IMR-90 (cell line): ENCODE data around the gene SPINT1. TPM values are rescaled to one million over a fixed set of nuclear protein-coding genes. Genes with fewer than 3 reads are reported as not detected.

ENCODE experiments used
- ATAC-seq: fragments of 200-7000 bp; cut with Tn5 transposase; 2 replicates; pipeline ENCODE4 v1.9.1; 2020; ENCODE audit warnings: low read depth, mild to moderate bottlenecking, moderate library complexity
- BruUV-seq: library from RNA; stranded (reverse); fragments of 400-500 nt; replicated peaks from 2 replicates; lab custom pipeline; 2021; lab: Mats Ljungman, UMichigan
- CTCF ChIA-PET: fragments of 300-600 bp; formaldehyde crosslinking; extraction: SDS; loops from one replicate; lab custom pipeline; 2021; ENCODE audit warnings: antibody characterized with exemption; lab: Yijun Ruan, JAX
- POLR2A ChIA-PET: fragments of 300-600 bp; sonication (Branson Sonifier 250); formaldehyde crosslinking; loops from one replicate; lab custom pipeline; 2022; ENCODE audit warnings: antibody characterized with exemption; ENCODE audit not compliant: unreplicated experiment; lab: Charles Lee
- DNase-seq: peaks from one replicate; pipeline ENCODE4 v3.0.0; 2013
- H2AFZ ChIP-seq: replicated peaks from 2 replicates; pipeline ENCODE3; 2013; ENCODE audit warnings: low read length, mild to moderate bottlenecking; ENCODE audit not compliant: poor library complexity
- H2AK5ac ChIP-seq: 2 replicates; pipeline ENCODE4 v1.6.1; 2013; ENCODE audit warnings: low read depth, low read length, inconsistent platforms
- H2AK9ac ChIP-seq: replicated peaks from 2 replicates; pipeline ENCODE3; 2013; ENCODE audit warnings: mild to moderate bottlenecking, low read depth, low read length, moderate library complexity; ENCODE audit not compliant: poor library complexity
- H2BK120ac ChIP-seq: 2 replicates; pipeline ENCODE4 v1.6.1; 2013; ENCODE audit warnings: low read depth, low read length, inconsistent platforms
- H2BK15ac ChIP-seq: 3 replicates; pipeline ENCODE4 v1.6.1; 2013; ENCODE audit warnings: low read depth, low read length, inconsistent platforms
- H2BK20ac ChIP-seq: 2 replicates; pipeline ENCODE4 v1.6.1; 2013; ENCODE audit warnings: low read depth, mild to moderate bottlenecking, inconsistent platforms, low read length, moderate library complexity
- H2BK5ac ChIP-seq: 2 replicates; pipeline ENCODE4 v1.6.1; 2013; ENCODE audit warnings: mild to moderate bottlenecking, low read depth, low read length, inconsistent platforms; ENCODE audit not compliant: poor library complexity, severe bottlenecking
- H3K14ac ChIP-seq: replicated peaks from 2 replicates; pipeline ENCODE4 v1.6.1; 2013; ENCODE audit warnings: low read depth, low read length, inconsistent platforms
- H3K18ac ChIP-seq: 2 replicates; pipeline ENCODE4 v1.6.1; 2013; ENCODE audit warnings: low read depth, low read length, control low read depth
- H3K23ac ChIP-seq: 2 replicates; pipeline ENCODE4 v1.6.1; 2013; ENCODE audit warnings: low read depth, low read length, inconsistent platforms
- H3K27ac ChIP-seq: 2 replicates; pipeline ENCODE4 v1.5.1; 2013; ENCODE audit warnings: mild to moderate bottlenecking, control low read depth, low read length; ENCODE audit not compliant: insufficient read depth
- H3K27me3 ChIP-seq: 2 replicates; pipeline ENCODE4 v1.6.1; 2013; ENCODE audit warnings: low read length; ENCODE audit not compliant: control insufficient read depth, insufficient read depth
- H3K36me3 ChIP-seq: 2 replicates; pipeline ENCODE4 v1.6.1; 2013; ENCODE audit warnings: low read length, mixed read lengths; ENCODE audit not compliant: control insufficient read depth, insufficient read depth
- H3K4ac ChIP-seq: 2 replicates; pipeline ENCODE4 v1.6.1; 2013; ENCODE audit warnings: low read depth, low read length, inconsistent platforms
- H3K4me1 ChIP-seq: 2 replicates; pipeline ENCODE4 v1.6.1; 2013; ENCODE audit warnings: low read length, mixed read lengths; ENCODE audit not compliant: control insufficient read depth, insufficient read depth
- H3K4me2 ChIP-seq: 2 replicates; pipeline ENCODE4 v1.6.1; 2013; ENCODE audit warnings: low read depth, mild to moderate bottlenecking, control low read depth, low read length, moderate library complexity
- H3K4me3 ChIP-seq: 2 replicates; pipeline ENCODE4 v1.5.1; 2013; ENCODE audit warnings: low read depth, mild to moderate bottlenecking, control low read depth, low read length, moderate library complexity; ENCODE audit not compliant: insufficient read depth
- H3K56ac ChIP-seq: 2 replicates; pipeline ENCODE4 v1.6.1; 2013; ENCODE audit warnings: low read length, inconsistent platforms; ENCODE audit not compliant: insufficient read depth; ENCODE audit errors: extremely low read depth
- H3K79me1 ChIP-seq, 2 experiments: 2 replicates each; pipeline ENCODE4 v1.6.1; 2013; ENCODE audit warnings: low read length in 2 of 2, inconsistent platforms in 1 of 2, low read depth in 1 of 2
- H3K9ac ChIP-seq: 2 replicates; pipeline ENCODE4 v1.6.1; 2013; ENCODE audit warnings: low read depth, low read length, control low read depth
- H3K9me1 ChIP-seq: 2 replicates; pipeline ENCODE4 v1.6.1; 2013; ENCODE audit warnings: low read length, inconsistent platforms; ENCODE audit not compliant: insufficient read depth
- H3K9me3 ChIP-seq: 2 replicates; pipeline ENCODE4 v1.6.1; 2013; ENCODE audit warnings: low read length; ENCODE audit not compliant: control insufficient read depth, insufficient read depth
- H4K20me1 ChIP-seq: 2 replicates; pipeline ENCODE4 v1.6.1; 2013; ENCODE audit warnings: low read length, inconsistent platforms; ENCODE audit not compliant: insufficient read depth
- H4K5ac ChIP-seq: 2 replicates; pipeline ENCODE4 v1.6.1; 2013; ENCODE audit warnings: mild to moderate bottlenecking, low read depth, low read length, control low read depth
- H4K8ac ChIP-seq, 2 experiments: 2 replicates each; pipeline ENCODE4 v1.6.1; 2013; ENCODE audit warnings: low read depth in 2 of 2, low read length in 2 of 2, control low read depth in 1 of 2, inconsistent platforms in 1 of 2
- H4K91ac ChIP-seq: 2 replicates; pipeline ENCODE4 v1.6.1; 2013; ENCODE audit warnings: low read depth, low read length, inconsistent platforms; ENCODE audit not compliant: insufficient read depth
- BHLHE40 ChIP-seq: fragments of 150-350 bp; IDR thresholded peaks from 2 replicates; pipeline ENCODE4 v1.6.1; 2016; ENCODE audit warnings: mild to moderate bottlenecking, low read depth, low read length
- CEBPB ChIP-seq: IDR thresholded peaks from 2 replicates; pipeline ENCODE4 v1.6.1; 2012; ENCODE audit warnings: low read depth, low read length, improper control_type of control experiment
- FOS ChIP-seq: fragments of 150-350 bp; IDR thresholded peaks from 2 replicates; pipeline ENCODE4 v1.6.1; 2016; ENCODE audit warnings: low read depth, low read length
- MAZ ChIP-seq: IDR thresholded peaks from 2 replicates; pipeline ENCODE4 v1.6.1; 2012; ENCODE audit warnings: low read depth, mild to moderate bottlenecking, low read length, improper control_type of control experiment, moderate library complexity, borderline replicate concordance
- NFE2L2 ChIP-seq: fragments of 150-350 bp; IDR thresholded peaks from 2 replicates; pipeline ENCODE4 v1.6.1; 2016; ENCODE audit warnings: low read depth, mild to moderate bottlenecking, low read length
- POLR2A ChIP-seq: IDR thresholded peaks from 2 replicates; pipeline ENCODE4 v1.6.1; 2012; ENCODE audit warnings: mild to moderate bottlenecking, low read depth, low read length
- SMC3 ChIP-seq: fragments of 150-350 bp; IDR thresholded peaks from 2 replicates; pipeline ENCODE4 v1.6.1; 2016; ENCODE audit warnings: low read depth, mild to moderate bottlenecking, antibody characterized with exemption, low read length, moderate library complexity
- WGBS, 2 experiments: methylation state at CpG; one replicate each; pipeline versions ENCODE4 v1.1.5 to v1.1.7; 2013; ENCODE audit warnings: missing lambda C conversion rate in 2 of 2; ENCODE audit not compliant: insufficient read length in 1 of 2; ENCODE audit errors: extremely low coverage in 2 of 2; 5-methylcytosine and 5-hydroxymethylcytosine counted together
- dilution Hi-C: fragments of 300-500 bp; cut with HindIII; formaldehyde crosslinking; loops from one replicate; pipeline ENCODE4 v1.14.3; 2018; ENCODE audit warnings: low sequenced_read_pairs; ENCODE audit not compliant: unreplicated experiment
- in situ Hi-C: fragments of 300-500 bp; cut with MboI; formaldehyde crosslinking; loops from 3 replicates; pipeline ENCODE4 v1.14.3; 2019; ENCODE audit warnings: low sequenced_read_pairs, inconsistent platforms, mixed read lengths
- intact Hi-C: fragments of 100-400 bp; cut with micrococcal nuclease; formaldehyde crosslinking; loops from 2 replicates; pipeline ENCODE4 v1.10.0; 2022
- polyA plus RNA-seq, 3 experiments: library from polyadenylated mRNA; depleted of rRNA; stranded (reverse); fragments of >200 nt; gene quantifications; 2 replicates each; pipeline ENCODE4 v1.2.3, GENCODE V29; 2012; ENCODE audit warnings: low replicate concordance in 1 of 3
- total RNA-seq: library from RNA; depleted of rRNA; stranded (reverse); fragments of >200 nt; gene quantifications from 2 replicates; pipeline ENCODE4 v1.2.3, GENCODE V29; 2012
- TF ChIP-seq, protein P1 (sequence below): fragments of 150-350 bp; IDR thresholded peaks from 2 replicates; pipeline ENCODE4 v1.6.1; 2017; ENCODE audit warnings: mild to moderate bottlenecking, antibody characterized with exemption, low read length, low read depth
- TF ChIP-seq, protein P2 (sequence below): conservative IDR thresholded peaks from 2 replicates; pipeline ENCODE4 v1.5.1; 2012; ENCODE audit warnings: mild to moderate bottlenecking, low read depth, low read length, improper control_type of control experiment
- TF ChIP-seq, protein P3 (sequence below): fragments of 150-350 bp; IDR thresholded peaks from 2 replicates; pipeline ENCODE4 v1.6.1; 2016; ENCODE audit warnings: low read depth, mild to moderate bottlenecking, low read length, moderate library complexity, borderline replicate concordance

The SPINT1 gene
- total and polyA plus RNA-seq, 2 of the 4 experiments (the other 2 are of a cell fraction), result 0.90 to 2.1 TPM

DNA sequence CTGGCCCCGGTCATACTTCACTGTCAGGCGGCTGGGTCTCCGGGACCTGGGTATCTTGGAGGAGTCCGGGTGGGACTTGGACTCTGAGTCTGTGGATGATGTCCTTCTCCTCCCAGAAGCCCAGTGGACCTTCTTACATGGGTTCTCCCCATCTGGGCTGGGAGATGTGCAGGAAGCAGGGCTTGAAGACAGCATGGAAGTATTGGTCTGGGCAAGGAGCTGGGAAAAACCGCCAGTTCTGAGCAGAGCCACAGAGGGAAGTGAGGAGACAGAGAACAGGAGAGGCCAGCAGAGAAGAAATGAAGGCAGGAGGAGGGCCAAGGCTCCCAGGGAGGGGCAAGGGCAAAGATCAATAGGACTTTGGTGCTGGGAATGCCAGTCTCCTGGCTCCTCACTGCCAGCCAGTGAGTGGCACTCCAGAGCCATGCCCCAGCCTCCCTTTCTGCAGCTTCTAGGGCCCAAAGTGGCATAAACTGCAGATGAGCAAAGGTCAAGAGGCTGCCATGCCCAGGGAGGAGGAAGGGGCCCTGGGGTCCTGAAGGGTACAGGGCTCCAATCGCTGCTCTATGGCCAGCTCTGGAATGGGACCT lies 15.3 kb upstream of the SPINT1 start, which contains the start of gene PPP1R14D:
TSS of gene PPP1R14D (minus strand) at position 262 of the 590 bp plus-strand sequence. CDS start at position 195, 67 bp downstream.
- Histone ChIP-seq H2BK120ac (no peak within 1 kb of the TSS), H4K8ac (no peak within 1 kb of the TSS), H3K23ac (no peak within 1 kb of the TSS), H3K9ac (no peak within 1 kb of the TSS), H3K4me3 (no peak within 1 kb of the TSS), H4K5ac (no peak within 1 kb of the TSS), H2BK5ac (no peak within 1 kb of the TSS), H3K36me3 (no peaks in the 10 kb centered on the region), H2BK20ac (no peak within 1 kb of the TSS), H3K9me3 (no peaks in the 10 kb centered on the region), H3K14ac (no peak within 1 kb of the TSS), H3K4ac (no peak within 1 kb of the TSS), H2AK9ac (no peak within 1 kb of the TSS), H4K20me1 (no peaks in the 10 kb centered on the region; the same call in 1 of the 2 replicates), H3K18ac (no peak within 1 kb of the TSS), H2BK15ac (no peak within 1 kb of the TSS), H3K4me2 (no peak within 1 kb of the TSS), H2AFZ (peak within 1 kb of the TSS; percentile 10), H3K27me3 (peaks cover 6% of the 10 kb centered on the region; the same call in 1 of the 2 replicates), H3K9me1 (peaks cover 5% of the 10 kb centered on the region), H2AK5ac (no peak within 1 kb of the TSS), H3K27ac (no peak within 1 kb of the TSS), H3K56ac (no peak within 1 kb of the TSS), H3K4me1 (peaks cover 11% of the 10 kb centered on the region), H3K79me1 (no peaks in the 10 kb centered on the region), H4K91ac (no peak within 1 kb of the TSS)
- TF ChIP-seq CEBPB, result no peak
- no peak for TF ChIP-seq SMC3
- TF ChIP-seq, protein P1, sequence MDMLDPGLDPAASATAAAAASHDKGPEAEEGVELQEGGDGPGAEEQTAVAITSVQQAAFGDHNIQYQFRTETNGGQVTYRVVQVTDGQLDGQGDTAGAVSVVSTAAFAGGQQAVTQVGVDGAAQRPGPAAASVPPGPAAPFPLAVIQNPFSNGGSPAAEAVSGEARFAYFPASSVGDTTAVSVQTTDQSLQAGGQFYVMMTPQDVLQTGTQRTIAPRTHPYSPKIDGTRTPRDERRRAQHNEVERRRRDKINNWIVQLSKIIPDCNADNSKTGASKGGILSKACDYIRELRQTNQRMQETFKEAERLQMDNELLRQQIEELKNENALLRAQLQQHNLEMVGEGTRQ, result no peak
- TF ChIP-seq NFE2L2, result no peak
- TF ChIP-seq FOS, result no peak
- TF ChIP-seq POLR2A, result no peak
- TF ChIP-seq BHLHE40, result no peak
- TF ChIP-seq, protein P2, sequence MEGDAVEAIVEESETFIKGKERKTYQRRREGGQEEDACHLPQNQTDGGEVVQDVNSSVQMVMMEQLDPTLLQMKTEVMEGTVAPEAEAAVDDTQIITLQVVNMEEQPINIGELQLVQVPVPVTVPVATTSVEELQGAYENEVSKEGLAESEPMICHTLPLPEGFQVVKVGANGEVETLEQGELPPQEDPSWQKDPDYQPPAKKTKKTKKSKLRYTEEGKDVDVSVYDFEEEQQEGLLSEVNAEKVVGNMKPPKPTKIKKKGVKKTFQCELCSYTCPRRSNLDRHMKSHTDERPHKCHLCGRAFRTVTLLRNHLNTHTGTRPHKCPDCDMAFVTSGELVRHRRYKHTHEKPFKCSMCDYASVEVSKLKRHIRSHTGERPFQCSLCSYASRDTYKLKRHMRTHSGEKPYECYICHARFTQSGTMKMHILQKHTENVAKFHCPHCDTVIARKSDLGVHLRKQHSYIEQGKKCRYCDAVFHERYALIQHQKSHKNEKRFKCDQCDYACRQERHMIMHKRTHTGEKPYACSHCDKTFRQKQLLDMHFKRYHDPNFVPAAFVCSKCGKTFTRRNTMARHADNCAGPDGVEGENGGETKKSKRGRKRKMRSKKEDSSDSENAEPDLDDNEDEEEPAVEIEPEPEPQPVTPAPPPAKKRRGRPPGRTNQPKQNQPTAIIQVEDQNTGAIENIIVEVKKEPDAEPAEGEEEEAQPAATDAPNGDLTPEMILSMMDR, result no peak
- TF ChIP-seq, protein P3, sequence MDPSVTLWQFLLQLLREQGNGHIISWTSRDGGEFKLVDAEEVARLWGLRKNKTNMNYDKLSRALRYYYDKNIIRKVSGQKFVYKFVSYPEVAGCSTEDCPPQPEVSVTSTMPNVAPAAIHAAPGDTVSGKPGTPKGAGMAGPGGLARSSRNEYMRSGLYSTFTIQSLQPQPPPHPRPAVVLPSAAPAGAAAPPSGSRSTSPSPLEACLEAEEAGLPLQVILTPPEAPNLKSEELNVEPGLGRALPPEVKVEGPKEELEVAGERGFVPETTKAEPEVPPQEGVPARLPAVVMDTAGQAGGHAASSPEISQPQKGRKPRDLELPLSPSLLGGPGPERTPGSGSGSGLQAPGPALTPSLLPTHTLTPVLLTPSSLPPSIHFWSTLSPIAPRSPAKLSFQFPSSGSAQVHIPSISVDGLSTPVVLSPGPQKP, result no peak
- TF ChIP-seq MAZ, result no peak
- intact Hi-C loops, result no loop called here
- dilution Hi-C loops, result no loop called here
- DNase-seq (no peak), ATAC-seq (no peak)
- ChIA-PET POLR2A (no interaction called here), CTCF (no interaction called here)
- 95% methylated on average over 4 of the region's 6 CpGs; no CpG with 5 or more reads in 1 of the 2 experiments for WGBS, 2 experiments
- BruUV-seq, result no TSS peak
- in situ Hi-C loops, result no loop called here
